ENCODE measurements around the gene NTN1. TPM values are rescaled to one million over a fixed set of nuclear protein-coding genes. Genes with fewer than 3 reads are reported as not detected.

The NTN1 gene
- polyA plus RNA-seq, 3 donors, result 0.03 to 0.04 TPM; not detected in 1

- H3K4me2 ChIP-seq (replicated peaks; ENCODE audit: extremely low read depth, low read length, poor library complexity, severe bottlenecking), result peak overlapping the region; percentile 76
- intact Hi-C loops (cut with micrococcal nuclease), result no loop called here
- DNase-seq, result no peak
- no peaks in the 10 kb centered on the region for H3K79me2 ChIP-seq (ENCODE audit: insufficient read depth, low read length)
- H3K9ac ChIP-seq (ENCODE audit: insufficient read depth, low read length, poor library complexity, severe bottlenecking), result peak overlapping the region; percentile 53
- no peaks in the 10 kb centered on the region for H3K36me3 ChIP-seq (replicated peaks in 1 of 2; ENCODE audit: control insufficient read depth in 1 of 2, insufficient read depth in 2 of 2, low read length in 2 of 2)
- peaks cover 4 to 38% (median 23%) of the 10 kb centered on the region in 3 donors for H3K27me3 Mint-ChIP-seq (ENCODE audit: low read depth in 3 of 3)
- H3K4me3 Mint-ChIP-seq, result peak overlapping the region; percentile 80 to 88
- peaks cover 21% of the 10 kb centered on the region for H3K4me1 Mint-ChIP-seq
- H3K27ac Mint-ChIP-seq, result peak overlapping the region in 1 of 7 donors; percentile 31
- peak overlapping the region; percentile 76 for H2AFZ ChIP-seq (ENCODE audit: insufficient read depth, low read depth, low read length, poor library complexity, severe bottlenecking)
- H3K4me3 ChIP-seq (replicated peaks in 1 of 3; ENCODE audit: low read depth in 2 of 3, low read length in 3 of 3), result peak overlapping the region; percentile 9 to 67 (median 28)
- H3K9me3 ChIP-seq (replicated peaks in 1 of 2; ENCODE audit: control insufficient read depth in 1 of 2, insufficient read depth in 1 of 2, low read length in 2 of 2), result no peaks in the 10 kb centered on the region
- 11% methylated on average over 23 of the region's 27 CpGs for WGBS (ENCODE audit: insufficient coverage)
- H3K9me3 Mint-ChIP-seq, result peaks cover 0 to 3% (median 0%) of the 10 kb centered on the region in 7 donors
- no peaks in the 10 kb centered on the region for H3K36me3 Mint-ChIP-seq
- no peak for TF ChIP-seq CTCF (IDR thresholded peaks at IDR 0.05)
- peaks cover 0 to 20% of the 10 kb centered on the region in 2 donors for H3K27me3 ChIP-seq (ENCODE audit: control insufficient read depth in 2 of 2, insufficient read depth in 2 of 2, low read length in 2 of 2)
- H4K20me1 ChIP-seq (ENCODE audit: insufficient read depth, low read length), result no peaks in the 10 kb centered on the region
- H3K27ac ChIP-seq (ENCODE audit: low read depth in 1 of 2, low read length in 2 of 2), result peak overlapping the region in 1 of 2 donors; percentile 45
- H3K4me1 ChIP-seq (ENCODE audit: control insufficient read depth in 1 of 2, insufficient read depth in 2 of 2, low read length in 2 of 2), result peaks cover 9 to 18% of the 10 kb centered on the region in 2 donors
Measured at GRCh38 chr17:9239246-9239792, 218.0 kb downstream of the NTN1 start.

GRCh38 chr17:9239793-9240658 is 218.7 kb downstream of the NTN1 start:
- peaks cover 21% of the 10 kb centered on the region for H3K4me1 Mint-ChIP-seq
- intact Hi-C loops (cut with micrococcal nuclease), result no loop called here
- peaks cover 0 to 3% (median 0%) of the 10 kb centered on the region in 7 donors for H3K9me3 Mint-ChIP-seq
- peak overlapping the region; percentile 80 to 88 for H3K4me3 Mint-ChIP-seq
- no peak for TF ChIP-seq CTCF (IDR thresholded peaks at IDR 0.05)
- peak overlapping the region in 1 of 2 donors; percentile 45 for H3K27ac ChIP-seq (ENCODE audit: low read depth in 1 of 2, low read length in 2 of 2)
- H3K27ac Mint-ChIP-seq, result peak overlapping the region in 3 of 7 donors; percentile 41 to 61 (median 53)
- peaks cover 9 to 18% of the 10 kb centered on the region in 2 donors for H3K4me1 ChIP-seq (ENCODE audit: control insufficient read depth in 1 of 2, insufficient read depth in 2 of 2, low read length in 2 of 2)
- 2% methylated on average over 47 of the region's 84 CpGs for WGBS (ENCODE audit: insufficient coverage)
- peak overlapping the region; percentile 28 to 67 (median 31) for H3K4me3 ChIP-seq (replicated peaks in 1 of 3; ENCODE audit: low read depth in 2 of 3, low read length in 3 of 3)
- no peaks in the 10 kb centered on the region for H3K9me3 ChIP-seq (replicated peaks in 1 of 2; ENCODE audit: control insufficient read depth in 1 of 2, insufficient read depth in 1 of 2, low read length in 2 of 2)
- DNase-seq, result peak; percentile 45 to 71 (median 55)
- H2AFZ ChIP-seq (ENCODE audit: insufficient read depth, low read depth, low read length, poor library complexity, severe bottlenecking), result peak overlapping the region; percentile 76
- H3K79me2 ChIP-seq (ENCODE audit: insufficient read depth, low read length), result no peaks in the 10 kb centered on the region
- H3K27me3 ChIP-seq (ENCODE audit: control insufficient read depth in 2 of 2, insufficient read depth in 2 of 2, low read length in 2 of 2), result peaks cover 0 to 17% of the 10 kb centered on the region in 2 donors
- H3K9ac ChIP-seq (ENCODE audit: insufficient read depth, low read length, poor library complexity, severe bottlenecking), result peak overlapping the region; percentile 53
- H3K36me3 Mint-ChIP-seq, result no peaks in the 10 kb centered on the region
- no peaks in the 10 kb centered on the region for H3K36me3 ChIP-seq (replicated peaks in 1 of 2; ENCODE audit: control insufficient read depth in 1 of 2, insufficient read depth in 2 of 2, low read length in 2 of 2)
- H4K20me1 ChIP-seq (ENCODE audit: insufficient read depth, low read length), result no peaks in the 10 kb centered on the region
- H3K27me3 Mint-ChIP-seq (ENCODE audit: low read depth in 3 of 3), result peaks cover 4 to 31% (median 22%) of the 10 kb centered on the region in 3 donors
- H3K4me2 ChIP-seq (replicated peaks; ENCODE audit: extremely low read depth, low read length, poor library complexity, severe bottlenecking), result peak overlapping the region; percentile 76
